Middle frontal gyrus (tissue), 1 donor: Measurements from ENCODE around the gene JMY.

Experiments
- DNase-seq: peaks from one replicate; pipeline ENCODE4 v3.0.0-alpha.2; 2015; ENCODE audit warnings: low spot score; ENCODE audit errors: extremely low spot score

JMY gene

DNA sequence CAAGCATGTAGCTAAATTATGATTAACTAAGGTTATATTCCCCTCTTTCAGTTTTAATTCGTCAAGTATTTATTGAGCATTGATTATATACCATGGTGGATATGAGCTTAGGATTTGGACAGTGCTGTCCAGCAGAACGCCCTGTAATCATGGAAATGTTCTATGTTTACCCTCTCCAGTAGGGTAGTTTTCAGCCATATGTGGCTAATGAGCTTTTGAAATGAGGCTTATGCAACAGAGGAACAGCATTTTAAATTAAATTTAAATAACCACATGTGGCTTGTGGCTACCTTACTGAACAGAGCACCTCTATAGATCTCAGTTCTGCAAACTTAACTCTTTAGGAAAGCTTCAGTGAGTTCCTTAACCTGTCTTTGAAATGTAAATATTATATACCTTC, 59.1 kb downstream of the JMY start:
- no peak for DNase-seq

DNA sequence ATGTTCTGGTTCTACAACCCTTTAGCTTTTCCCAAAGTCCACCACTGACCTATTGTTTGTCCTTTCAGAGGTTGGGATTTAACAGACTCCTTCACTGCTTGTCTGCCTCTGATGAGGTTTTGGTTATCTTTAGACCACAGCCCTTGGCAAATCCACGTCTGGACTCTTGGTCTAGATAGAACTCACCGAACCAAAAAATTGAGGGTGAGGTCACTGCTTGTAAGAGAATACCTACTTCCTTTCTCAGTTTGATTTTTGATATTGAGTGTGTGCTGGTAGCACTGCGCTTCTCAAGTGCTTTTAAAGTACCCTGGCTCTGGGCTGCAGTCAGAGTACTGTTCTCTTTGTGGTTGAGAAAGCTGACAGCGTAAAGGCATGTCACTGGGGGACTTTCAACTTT, 61.7 kb downstream of the JMY start:
- no peak for DNase-seq

DNA sequence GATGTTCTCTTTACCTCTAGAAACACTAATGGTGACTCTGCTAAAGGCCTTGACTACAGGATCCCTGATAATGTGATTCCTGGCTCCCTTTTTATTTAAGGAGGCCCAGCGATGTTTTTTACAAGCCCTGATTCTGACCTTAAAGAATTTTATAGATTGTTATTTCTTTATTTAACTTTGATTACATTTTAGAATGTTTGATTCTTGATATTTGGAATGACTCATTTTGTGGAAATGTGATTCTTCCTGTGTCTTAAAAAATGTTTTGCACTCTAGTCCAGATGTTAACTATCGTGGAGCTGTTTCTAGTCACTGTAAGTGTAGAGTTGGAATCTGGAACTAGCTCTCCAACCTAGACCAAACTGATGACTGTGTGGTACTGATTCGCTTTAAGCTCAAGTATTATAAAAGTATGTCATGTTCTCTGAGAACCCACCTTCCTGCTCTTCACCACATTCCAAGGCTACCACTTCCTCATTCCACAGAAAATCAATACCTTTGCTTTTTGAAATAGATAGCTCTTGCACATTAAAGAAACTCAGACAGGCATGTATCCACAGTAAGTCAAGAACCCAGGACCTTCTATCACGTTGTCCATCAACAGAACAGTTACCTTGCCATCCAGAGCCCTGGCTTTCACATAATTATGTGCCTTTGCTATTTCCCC, 65.2 kb downstream of the JMY start:
- DNase-seq, result no peak

DNA sequence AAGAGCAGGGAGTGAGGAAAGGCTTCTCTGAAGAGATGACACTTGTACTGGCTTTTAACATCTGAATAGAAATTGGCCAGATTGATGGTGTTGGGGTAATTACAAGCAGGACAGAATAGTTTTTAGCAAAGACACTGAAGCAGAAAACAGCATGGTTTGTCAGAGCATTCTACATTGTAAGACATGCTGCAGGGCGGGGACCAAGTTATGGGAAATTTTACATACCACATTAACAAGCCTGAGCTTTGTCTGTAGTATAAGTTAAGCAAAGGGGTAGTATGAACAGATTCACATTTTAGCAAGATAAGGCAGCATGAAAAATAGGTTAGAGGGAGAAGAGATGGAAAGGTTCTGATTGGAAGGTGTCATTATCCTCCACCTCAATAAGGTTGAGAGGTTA, 66.5 kb downstream of the JMY start:
- DNase-seq, result no peak

DNA sequence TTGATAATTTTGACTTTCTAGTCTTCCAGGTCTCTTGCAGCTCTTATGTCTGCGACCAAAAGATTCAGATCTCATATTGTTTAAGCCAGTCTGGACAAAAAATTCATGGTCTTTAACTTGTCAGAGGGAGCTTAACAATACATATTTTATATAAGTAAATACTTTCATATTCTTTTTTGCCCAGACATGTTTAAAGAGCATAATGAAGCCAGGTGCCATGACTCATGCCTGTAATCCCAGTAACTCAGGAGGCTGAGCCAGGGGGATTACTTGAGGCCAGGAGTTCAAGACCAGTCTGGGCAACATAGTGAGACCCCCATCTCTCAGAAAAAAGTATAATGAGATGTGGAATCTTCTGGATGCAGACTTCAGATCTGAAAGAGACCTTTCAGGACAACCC, 69.8 kb downstream of the JMY start:
- no peak for DNase-seq

DNA sequence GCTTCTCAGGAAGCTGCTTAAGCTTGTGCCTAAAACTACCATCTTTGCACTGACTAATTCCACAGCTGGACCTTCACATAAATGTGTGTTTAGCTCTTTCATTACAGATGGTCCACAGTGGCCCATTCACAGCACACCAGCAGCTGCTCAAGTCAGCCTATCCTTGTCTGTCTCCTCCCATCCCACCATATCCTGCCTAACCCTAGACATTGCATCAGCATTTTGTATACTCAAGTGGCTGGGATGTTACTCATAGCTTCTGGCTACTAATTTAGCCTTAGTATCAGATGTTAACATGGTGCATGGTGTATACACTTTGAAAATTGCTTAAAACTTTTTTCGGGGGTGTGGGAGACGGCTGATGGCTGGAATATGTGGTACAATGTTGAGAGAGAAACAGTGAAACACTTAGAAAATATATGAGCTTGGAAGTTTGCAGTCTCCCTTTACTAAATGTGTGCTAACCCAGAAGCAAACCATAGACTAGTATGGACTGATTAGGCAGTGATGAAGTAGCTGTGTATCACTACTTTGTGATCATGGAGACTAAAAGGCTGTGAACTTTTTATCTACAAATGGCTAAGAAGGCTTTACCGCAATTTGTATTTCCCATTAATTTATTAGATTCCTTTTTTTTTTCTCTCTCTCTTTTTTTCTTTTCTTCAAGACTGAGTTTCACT, 83.1 kb downstream of the JMY start:
- no peak for DNase-seq

DNA sequence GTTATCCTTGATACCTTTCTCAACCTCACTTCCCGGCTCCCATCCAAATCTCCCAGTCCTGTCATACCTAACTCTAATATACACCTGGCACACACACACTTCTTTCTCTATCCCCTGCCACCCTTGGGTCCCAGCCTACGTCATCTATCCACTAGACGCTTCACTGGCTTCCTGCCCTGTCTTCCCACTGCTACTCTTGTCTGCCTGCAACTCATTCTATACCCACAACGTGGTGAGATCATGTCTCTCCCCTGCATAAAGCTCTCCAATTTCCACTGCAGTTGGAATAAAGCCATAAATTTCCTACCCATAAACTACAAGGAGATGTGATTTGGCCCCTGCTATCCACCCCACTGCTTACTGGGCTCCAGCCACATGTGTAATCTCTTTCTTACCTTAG, 93.5 kb downstream of the JMY start:
- DNase-seq, result no peak

DNA sequence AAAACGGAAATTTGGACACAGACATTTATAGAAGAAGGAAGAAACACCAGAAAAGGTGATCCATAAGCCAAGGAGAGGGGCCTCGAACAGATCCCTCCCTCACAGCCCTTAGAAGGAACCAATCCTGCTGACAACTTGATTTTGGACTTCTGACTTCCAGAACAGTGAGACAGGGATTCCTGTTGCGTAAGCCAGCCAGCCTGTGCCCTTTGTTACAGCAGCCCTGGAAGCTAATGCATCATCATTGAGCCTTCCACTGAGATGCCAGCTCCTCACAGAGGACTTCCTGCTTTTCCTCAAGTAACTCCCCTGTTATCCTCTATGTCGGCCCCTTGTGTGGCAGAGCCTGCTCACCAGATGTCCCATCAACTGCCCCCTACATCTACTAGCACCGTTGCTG, 94.1 kb downstream of the JMY start:
- DNase-seq, result no peak

DNA sequence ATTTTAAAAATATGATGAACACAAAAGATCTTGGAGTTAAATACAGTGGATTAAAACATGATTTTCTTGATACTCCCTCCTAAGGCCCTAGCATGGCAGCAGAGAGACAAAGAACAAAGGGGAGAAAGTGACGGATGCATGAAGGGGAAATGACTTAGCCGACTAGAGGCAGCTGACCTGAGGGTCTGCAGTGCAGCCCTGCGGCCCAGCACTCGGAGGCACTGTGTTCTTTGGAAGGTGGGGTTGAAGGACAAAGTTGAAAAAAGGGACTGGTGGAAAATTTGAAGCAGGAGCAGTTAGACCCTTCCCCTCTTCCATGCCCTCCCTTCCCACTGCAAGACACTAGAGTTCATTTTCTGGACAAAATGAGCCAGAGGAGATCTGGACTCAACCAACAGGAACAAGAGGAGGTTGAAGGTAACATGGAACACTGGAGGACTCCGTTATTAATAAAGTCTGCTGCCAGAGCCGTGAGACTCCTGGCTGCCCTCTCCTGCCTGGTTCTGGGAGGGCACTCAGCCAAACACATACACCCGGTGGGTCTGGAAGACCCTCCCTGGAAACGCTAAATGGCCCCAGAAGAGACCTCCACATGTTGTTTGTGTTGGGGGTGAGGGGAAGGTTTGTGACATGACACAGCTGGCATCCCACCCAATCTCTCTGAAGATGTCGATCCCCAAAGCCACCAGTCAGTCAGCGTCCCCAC, 98.1 kb downstream of the JMY start:
- no peak for DNase-seq

DNA sequence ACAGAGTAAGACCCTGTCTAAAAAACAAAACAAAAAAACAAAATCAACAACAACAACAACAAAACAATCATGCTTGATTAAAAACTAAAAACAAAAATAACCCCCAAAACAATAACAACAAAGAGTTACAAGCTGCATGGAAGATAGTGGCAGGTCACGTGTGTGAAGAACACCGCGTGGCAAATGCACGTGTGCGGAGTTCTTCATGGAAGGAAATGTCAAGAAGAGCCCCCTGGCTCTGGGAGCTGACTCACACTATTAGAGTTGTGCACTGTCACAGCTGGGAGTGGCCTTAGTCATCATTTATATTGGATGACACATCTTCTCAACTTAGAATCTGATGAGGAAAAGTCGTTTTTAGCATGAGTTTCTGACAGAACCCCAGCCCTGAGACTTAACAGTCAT, 110.5 kb downstream of the JMY start:
- no peak for DNase-seq

DNA sequence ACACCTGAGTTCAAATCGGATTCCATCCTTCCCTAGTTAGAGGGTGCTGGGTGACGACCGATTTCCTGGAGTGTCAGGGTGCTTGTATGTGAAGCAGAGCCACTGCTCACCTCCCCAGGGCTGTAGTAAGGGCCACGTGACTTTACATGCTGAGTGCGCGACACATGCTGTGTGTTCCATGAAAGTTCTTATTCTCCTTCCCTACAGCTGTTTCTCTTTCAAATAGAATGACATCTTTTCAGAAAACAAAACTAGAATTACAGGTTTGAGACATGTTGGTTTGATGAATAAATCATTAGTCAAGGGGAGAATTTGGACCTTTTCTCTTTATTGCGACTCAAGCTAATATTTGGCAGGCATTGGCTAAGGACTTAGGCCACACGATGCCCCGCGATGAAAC, 113.1 kb downstream of the JMY start:
- DNase-seq, result no peak

DNA sequence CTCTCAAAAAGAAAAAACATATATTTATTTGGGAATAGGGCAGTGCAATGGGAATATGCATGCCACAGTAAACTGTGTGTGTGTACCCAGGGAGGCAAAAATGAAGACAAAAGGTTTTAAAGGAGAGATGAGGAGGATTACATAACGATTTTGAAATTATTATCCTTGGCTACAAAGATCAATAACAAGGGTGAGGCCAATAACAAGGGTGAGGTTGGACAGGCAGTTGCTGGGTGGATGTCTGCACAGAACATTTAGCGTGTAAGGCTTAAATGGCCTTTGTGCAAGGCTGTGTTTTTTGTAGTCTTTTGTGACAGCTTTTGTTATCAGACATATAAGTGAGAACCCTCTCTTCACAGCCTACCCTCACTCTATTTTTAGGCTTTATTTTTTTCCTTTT, 114.0 kb downstream of the JMY start:
- no peak for DNase-seq

DNA sequence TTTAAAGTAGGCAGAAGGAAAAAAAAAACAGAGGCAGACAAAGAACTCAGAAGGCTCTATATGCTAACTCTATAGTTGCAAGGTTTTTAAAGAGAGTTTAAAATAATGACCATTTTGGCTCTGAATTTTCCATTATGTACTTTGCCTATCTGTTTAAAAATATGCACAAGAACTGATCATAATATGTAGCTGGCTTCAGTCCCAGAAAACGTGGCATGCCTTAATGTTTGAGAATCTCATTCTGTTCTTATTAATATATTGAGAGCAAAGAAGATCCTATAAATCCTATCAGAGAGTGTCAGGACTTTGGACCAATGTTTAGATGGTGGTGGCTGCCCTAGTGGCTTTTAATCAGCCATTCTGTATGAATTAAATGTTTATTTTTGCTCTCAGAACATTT, 121.5 kb downstream of the JMY start:
- DNase-seq, result no peak
